Measurements from ENCODE around the gene SDK1.

SDK1 gene

DNA sequence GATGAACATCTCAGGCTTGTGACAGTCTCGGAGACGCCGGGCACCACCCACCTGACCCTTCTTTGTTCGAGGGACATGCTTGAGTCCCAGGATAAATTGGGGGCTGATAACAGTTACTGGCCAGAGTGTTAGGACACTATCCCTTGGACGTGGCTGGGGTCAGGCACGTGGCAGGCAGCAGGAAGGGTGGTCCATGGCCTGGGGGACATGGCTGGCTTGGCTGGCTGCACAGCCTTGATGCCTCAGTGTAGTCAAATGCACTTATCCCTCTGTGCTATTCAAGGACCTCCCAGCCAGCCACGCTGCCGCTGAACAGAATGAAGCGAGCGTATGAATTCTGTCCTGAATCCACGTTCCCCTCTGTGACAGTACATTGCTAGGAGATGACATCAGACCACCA is 719.0 kb downstream of the SDK1 start:
- no peak overlapping the region for H3K27ac ChIP-seq
- TF ChIP-seq CTCF (conservative IDR thresholded peaks at IDR 0.05) (no peak), ZFX (IDR thresholded peaks at IDR 0.05) (no peak)

GRCh38 chr7:4021413-4021812 is 720.4 kb downstream of the SDK1 start:
- no peak overlapping the region for H3K27ac ChIP-seq
- TF ChIP-seq CTCF (conservative IDR thresholded peaks at IDR 0.05) (no peak), ZFX (IDR thresholded peaks at IDR 0.05) (no peak)

- H3K27ac ChIP-seq = no peak overlapping the region
- TF ChIP-seq ZFX (IDR thresholded peaks at IDR 0.05) = no peak
- TF ChIP-seq CTCF (conservative IDR thresholded peaks at IDR 0.05) = no peak
Observed at GRCh38 chr7:4022265-4022664, 721.2 kb downstream of the SDK1 start.

GRCh38 chr7:4023502-4023901 is 722.5 kb downstream of the SDK1 start:
- TF ChIP-seq CTCF (conservative IDR thresholded peaks at IDR 0.05) (no peak), ZFX (IDR thresholded peaks at IDR 0.05) (no peak)
- no peak overlapping the region for H3K27ac ChIP-seq

DNA sequence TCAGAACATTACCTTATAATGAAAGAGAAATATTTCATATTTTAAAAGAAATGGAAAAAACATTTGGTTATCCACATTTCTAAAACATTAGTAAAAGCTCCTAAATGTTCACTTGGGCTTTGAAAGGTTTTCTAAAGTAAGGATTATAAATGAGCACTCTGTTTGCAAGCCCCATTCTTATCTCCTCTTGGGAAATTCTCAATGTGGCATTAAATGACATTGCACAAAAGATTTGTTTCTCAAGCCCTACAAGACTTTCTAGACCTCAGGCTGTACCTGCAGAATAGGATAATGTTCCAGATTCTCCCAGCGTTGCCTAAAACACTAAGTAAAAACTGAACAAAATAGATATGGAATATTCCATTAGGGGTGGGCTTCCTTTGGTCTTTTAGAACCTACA is 723.1 kb downstream of the SDK1 start:
- TF ChIP-seq ZFX (IDR thresholded peaks at IDR 0.05) (no peak), CTCF (conservative IDR thresholded peaks at IDR 0.05) (no peak)
- H3K27ac ChIP-seq = no peak overlapping the region

DNA sequence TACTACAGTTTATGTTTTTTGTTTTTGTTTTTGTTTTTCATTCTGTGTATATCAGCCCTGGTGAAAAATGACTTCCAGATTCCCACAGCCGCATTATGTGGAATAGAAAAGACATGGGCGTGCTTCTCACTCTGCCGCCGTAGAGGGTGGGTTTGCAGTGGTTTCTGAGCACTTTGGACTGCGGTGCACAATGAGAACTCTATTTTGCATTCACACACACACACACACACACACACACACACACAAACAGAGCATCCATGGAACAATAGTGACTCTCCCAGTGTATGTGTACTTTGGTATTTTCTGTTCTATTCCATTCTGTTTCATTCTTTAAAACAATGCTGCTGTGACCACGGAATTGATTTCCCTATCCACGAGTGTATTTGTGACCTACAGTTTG is 723.8 kb downstream of the SDK1 start:
- no peak for TF ChIP-seq CTCF (conservative IDR thresholded peaks at IDR 0.05)
- TF ChIP-seq ZFX (IDR thresholded peaks at IDR 0.05) = no peak
- no peak overlapping the region for H3K27ac ChIP-seq

- TF ChIP-seq ZFX (IDR thresholded peaks at IDR 0.05) = no peak
- no peak for TF ChIP-seq CTCF (conservative IDR thresholded peaks at IDR 0.05)
- H3K27ac ChIP-seq = no peak overlapping the region
Observed at GRCh38 chr7:4025210-4025609, 724.2 kb downstream of the SDK1 start.
